NCI-H2171 (cell line): ENCODE data around the gene SPPL2C.
"Not testable (repeated sequence)": the region's sequence is repeated elsewhere in the genome, so short reads cannot be mapped to it uniquely, and the experiment has no call there.

Experiments used
- DNase-seq: peaks from one replicate; lab custom pipeline; 2025; lab: John Stamatoyannopoulos, UW

Gene SPPL2C

DNA sequence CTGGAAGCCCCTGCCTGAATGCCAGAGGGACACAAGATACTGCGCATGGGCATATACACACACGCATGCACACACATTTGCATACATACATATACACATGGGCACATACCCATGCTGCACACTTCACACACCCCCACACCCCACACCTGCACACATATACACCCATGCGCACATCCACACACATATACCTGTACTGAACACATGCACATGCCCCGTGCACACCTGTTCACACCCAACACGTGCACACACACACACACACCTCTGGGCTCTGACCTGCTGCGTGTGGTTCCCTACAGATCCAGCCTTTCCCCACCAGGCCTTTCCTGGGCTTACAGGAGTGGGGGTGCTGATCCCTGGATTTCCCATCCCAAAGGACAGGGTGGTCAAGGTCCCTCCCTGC, 6.3 kb downstream of the SPPL2C start:
- no peak for DNase-seq

DNA sequence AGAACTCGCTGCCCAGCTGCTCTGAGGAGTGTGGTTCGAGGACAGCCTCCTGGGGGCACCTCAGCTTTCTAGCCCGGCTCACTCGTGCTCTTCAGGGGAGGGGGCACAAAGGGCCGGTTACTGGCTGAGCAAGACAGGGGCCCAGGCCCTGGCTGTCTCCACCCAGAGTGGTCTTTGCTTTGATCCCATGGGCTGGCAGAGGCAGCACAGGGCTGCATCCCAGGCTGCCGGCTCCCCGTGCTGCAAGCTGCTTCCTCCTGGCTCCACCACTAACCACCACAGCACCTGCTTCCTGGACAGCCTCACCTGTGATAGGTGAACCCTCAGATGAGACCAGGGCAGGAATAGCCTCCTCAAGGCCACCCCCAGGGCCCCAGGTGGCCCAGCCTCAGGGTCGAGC, 6.8 kb downstream of the SPPL2C start:
- no peak for DNase-seq

DNA sequence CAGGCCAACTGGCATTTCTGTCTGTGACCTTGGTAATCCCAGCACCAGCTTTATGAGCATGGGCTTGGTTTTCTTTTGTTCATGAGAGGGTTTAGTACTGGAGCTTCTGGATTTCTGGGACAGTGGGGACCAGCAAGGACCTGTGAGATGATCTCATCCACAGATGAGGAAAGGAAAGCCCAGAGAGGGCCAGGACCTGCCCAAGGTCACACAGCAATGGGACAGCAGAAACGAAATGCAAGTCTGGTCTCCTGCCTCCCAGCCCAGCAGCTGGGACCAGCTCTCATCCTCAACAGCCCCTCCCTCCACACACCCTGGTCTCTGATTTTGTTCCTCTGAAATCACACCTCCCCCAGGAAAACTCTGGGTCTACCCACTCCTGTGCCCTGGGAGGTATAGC, 7.2 kb downstream of the SPPL2C start:
- DNase-seq, result no peak

DNA sequence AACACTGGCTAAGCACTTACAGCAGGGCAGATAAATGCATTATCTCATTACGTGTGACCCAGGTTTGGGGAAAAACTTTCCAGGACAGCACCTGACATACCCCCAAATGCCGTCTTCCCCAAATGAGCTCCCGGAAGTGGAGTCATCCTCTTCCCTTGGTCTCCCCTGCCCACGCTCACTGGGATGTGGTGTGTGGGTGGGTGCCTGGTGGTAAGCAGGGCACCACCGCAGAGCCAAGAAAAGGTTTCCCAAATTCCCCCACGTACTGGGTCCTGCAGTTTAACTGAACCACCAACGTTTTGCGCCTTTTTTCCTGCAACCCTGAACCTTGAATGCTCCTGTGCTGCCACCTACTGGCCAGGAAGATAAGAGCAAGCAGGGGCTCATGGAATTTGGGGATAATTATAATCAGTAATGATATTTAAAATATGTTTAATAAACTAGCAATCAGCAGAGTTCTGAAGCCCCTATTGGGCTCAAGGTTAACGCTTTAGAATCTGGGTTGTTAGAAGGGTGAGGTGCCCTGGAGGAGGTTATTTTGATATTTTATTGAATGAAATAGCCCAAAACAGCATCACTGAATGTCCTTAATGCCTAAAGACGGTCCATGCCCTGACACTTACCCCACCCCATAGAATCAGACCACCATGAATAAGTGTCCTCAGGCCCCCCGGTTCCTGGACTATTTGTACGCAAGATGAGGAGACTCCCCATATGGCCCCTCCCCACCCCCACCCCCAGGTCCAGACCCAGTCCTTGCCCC, 8.0 kb downstream of the SPPL2C start:
- peak; percentile 77 for DNase-seq

DNA sequence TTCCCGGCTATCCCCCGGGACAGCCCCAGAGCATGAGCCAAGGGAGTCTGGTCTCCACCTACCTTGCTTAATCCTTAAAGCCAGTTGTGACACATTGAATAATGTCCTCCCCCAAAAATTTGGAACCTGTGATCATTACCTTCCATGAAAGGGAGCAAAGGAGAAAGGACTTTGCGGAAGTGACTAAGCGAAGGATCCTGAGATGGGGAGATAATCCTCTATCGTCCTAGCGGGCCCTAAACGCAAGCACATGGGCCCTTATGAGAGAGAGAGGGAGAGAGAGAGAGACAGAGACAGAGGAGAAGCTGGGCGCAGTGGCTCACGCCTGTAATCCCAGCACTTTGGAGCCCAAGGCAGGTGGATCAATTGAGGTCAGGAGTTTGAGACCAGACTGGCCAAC, 9.5 kb downstream of the SPPL2C start:
- no peak for DNase-seq

DNA sequence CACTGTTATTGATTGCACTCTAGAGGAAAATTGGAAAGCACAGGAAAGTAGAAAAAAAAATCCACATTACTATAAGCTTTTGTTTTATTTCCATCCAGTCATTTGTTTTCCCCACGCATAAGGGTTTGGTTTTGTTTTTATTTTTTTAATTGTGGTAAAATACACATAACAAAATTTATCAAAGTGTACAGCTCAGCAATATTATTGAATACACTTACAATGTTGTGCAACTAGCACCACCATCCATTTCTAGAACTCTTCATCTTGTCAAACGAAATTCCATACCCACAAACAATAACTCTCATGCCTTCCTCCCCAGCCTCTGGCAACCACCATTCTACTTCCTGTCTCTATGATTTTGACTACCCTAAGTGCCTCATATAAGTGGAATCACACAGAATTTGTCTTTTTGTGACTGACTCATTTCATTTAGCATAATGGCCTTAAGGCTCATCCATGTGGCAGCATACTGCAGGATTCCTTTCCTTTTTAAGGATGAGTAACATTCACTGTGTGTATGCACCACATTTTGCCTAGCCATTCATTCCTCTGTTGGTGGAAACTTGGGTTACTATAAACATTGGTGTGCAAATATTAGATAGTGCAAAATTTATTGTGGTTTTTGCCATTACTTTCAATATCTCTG, 11.1 kb downstream of the SPPL2C start:
- DNase-seq, result no peak

DNA sequence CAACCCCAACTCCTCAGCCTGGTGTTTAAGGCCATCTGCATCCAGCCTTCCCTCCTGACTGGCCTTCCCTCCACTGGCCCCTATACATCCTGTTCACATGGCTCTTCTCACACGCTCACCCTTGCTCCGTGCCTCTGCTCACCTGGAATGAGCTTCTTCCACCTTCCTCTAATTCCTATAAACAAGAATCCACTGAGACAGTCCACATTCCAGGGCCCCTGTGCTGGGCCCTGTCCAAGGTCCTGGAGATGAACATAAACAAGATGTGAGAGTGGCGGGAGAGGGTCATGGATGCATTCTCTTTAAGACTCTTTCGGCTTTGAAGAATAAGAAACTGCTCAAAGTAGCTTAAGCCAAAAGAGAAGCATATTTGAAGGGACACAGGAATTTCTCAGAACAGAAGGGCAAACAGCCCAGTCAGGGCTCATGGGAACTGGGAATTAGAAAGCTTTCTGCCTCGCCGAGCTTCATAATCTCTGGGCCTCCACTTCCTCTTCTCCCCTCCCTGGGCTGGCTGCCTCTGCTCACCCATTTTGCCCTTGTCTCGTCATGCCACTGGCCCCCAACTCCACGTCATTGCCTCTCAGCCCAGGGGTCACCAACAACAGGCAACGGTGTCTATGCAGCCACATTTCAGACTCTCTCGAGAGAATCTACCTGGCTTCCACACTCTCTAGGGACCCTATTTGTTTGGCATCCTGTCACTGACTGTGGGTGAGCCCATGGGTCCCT, 13.5 kb downstream of the SPPL2C start:
- DNase-seq, result no peak

DNA sequence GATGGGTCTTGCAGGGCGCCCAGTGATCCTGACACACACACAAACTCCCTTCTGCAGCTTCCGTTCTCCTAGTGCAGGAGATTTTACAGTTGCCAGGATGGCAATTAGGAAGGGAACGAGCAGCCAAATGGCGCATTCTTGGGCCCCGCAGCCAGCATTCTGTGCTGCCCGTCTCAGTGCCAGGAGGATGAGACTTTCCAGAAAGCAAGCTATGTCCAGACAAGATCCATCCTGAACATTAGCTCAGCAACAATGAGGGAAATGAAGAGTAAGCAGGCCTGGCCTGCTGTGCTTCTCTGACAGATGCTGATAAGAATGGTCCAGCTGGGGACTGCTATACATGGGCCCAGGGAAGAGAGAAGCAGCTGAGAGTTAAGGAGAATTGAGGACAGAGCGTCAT, 16.5 kb downstream of the SPPL2C start:
- DNase-seq, result no peak

DNA sequence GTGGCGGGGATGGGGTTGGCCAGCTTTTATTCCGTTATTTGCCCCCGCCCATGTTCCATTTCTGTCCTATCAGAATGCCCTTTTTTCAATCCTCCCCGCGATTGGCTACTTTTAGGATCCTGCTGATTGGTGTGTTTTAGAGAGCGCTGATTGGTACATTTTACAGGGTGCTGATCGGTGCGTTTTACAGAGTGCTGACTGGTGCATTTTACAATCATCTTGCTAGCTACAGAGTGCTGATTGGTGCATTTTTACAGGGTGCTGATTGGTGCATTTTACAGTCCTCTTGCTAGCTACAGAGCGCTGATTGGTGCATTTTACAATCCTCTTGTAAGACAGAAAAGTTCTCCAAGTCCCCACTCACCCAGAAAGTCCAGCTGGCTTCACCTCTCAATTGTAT, 17.4 kb downstream of the SPPL2C start:
- not testable (repeated sequence) for DNase-seq

DNA sequence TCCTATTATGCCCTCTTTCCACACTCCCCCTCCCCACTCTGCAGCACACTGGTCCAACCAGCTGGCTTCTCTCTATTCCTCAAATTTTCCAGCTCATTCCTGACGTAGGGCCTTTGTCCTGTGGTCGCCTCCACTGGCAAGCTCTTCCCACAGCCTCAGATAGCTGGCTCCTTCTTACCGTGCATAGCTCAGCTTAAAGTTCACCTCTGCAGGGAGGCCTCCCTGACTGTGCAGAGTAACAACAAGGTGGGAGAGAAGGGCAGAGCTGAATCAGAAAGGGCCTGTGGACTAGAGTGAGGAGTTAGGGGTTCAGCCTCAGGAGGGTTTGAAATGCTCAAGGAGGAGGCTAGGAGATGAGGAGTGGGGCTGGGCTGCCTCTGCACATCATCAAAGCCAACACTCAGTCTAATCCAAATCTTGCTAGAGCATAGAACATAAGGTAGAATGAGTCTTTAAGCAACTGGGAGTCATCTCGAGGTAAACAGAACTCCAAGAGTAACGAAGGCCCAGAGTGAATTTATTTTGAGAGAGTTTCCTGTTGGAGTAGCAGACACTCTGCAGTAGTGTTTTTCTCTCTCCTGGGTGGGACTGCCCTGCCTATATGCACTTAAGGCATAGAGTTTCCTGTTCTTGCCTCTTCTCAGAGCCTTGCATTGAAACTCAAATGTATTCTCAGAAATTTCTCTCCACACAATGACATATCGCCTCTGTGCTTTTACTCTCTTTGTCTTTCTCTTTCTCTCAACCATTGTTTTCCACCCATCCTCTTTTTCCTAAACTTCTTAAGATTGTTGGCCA, 19.4 kb downstream of the SPPL2C start:
- no peak for DNase-seq

DNA sequence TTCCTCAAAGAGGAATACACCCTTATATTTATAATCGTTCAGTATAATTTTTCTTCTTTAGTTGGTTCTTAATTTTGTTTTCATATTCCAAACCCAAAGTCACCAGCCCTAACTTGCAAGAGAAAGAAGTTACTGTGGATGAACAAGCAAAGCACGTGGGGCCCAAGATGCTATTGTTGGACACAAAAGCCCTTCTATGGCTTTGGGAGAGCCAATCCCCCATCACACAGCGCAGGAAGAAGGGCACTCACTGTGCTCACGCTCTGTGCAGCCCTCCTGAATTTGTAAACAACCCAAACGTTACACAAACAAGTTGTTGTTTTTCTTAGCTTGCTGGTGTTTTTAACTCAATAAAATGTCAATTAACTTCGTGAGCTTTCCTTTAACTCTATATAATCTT, 22.5 kb downstream of the SPPL2C start:
- no peak for DNase-seq

DNA sequence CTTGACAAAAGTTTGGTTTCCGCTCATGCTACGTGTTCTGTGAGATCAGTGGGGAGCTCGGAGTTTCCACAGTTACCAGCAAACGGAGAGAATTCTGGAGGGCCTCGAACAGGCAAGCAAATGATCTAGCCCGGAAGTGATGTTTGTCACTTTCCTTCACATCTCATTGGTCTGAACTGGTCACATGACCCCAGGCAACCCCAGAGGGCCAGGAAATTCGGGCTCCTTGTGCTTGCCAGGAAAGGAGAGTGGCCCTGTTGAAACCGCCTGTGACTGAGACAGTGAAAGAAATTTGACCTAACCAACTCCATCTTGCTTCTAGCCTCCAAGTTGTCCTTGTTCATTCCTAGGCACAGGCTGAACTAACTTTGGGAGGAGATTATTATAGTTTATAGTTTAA, 23.0 kb downstream of the SPPL2C start:
- no peak for DNase-seq

DNA sequence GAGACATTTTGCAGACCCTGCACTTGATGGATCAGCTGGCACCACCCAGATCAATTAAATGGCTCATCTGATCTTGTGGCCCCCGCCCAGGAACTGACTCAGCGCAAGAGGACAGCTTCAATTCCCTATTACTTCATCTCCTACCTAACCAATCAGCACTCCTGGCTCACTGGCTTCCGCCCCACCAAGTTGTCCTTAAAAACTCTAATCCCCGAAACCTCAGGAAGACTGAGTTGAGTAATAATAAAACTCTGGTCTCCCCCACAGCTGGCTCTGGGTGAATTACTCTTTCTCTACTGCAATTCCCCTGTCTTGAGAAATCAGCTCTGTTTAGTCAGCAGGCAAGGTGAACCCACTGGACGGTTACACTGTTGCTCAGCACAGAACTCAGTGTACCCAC, 23.6 kb downstream of the SPPL2C start:
- DNase-seq, result no peak

DNA sequence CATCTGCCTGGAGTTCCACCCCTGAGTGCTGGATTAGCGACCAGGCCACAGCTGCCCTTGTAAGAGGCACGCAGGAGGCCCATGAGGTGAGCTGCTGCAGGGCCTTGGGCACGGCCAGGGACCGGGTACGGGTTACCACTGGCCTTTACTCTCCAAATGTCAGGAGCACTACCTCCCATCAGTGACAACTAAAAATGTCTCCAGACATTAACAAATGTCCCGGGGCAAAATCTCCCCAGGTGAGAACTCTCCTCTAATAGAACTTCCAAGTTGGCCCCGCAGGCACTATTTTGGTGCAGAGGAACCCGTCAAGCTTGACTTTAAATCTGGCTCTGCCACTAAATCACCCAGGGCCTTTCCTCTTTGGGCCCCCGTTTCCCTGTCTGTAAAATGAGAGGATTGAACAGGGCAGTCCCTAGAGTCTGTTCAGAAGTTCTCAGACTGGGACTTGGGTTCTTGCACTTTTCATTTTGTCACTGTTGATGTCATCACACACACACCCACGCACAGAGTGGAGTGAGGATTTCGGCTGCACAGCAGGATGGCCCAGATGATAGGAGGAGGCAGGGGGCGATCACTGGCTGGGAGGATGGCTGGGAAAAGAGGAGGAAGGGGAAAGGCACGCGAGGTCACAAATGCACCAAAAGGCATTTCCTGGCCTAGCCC, 25.1 kb downstream of the SPPL2C start:
- DNase-seq, result no peak

DNA sequence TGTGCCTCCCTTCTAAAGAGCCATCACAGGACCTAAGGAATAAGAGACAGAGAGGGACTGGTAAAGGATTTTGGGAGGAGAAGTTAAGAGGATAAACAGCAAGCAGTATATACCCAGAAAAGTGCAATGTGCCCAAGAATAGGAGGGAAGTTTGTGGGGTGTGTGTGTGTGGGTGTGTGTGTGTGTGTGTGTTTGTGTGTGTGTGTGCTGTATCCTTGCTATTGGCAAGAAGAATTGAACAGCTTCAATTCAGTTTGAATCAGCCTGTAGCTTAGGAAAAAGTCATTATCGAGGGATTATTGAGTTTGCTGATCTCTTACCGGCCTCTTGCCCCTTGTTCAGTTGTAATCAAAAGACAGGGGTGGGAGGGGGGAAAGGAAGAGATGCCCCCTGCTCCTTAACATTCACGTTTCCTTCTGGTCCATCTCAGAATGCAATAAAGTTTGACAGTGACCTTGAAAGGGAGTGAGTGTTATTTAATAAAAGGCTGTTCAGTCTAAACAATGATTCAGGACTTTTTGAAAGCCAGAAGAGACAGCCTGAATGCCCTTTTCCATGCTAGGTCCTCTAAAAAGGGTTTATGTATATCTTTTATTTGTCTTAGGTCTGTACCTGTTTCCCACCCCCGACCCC, 25.8 kb downstream of the SPPL2C start:
- no peak for DNase-seq

DNA sequence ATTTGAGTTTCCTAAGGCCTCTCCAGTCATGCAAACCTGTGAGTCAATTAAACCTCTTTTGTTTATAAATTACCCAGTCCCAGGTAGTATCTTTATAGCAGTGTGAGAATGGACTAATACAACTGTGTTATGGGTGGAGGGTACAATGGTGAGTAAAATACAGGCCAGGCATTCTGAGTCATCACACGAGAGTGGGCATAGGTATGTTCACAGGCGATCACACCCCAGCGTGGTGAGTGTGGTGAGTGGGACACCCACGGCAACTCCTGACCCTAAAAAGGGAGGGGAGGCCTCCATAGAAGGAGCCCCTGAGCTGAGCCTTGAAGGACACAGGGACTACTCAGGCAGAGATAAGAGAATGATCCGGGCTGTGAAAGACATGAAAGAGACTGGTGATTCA, 27.0 kb downstream of the SPPL2C start:
- no peak for DNase-seq

DNA sequence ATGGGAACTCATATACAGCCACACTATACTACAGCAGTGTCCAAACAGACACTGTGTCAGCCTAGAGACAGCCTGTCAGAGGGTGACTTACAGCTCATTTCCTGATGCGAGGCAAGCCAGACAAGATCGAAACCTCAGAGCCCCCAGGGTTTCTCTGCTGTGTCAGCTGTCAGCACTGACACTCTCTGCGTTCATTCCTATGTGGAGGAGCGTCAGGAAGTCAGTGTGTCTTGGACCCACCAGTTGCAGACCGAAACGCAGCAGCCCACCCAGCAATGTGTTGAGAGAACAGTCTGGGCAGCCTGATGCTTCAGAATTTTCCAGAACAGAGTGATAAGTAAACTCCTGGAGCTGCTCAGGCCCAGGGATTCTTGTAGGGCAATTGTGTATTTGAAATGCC, 29.0 kb downstream of the SPPL2C start:
- DNase-seq, result no peak

DNA sequence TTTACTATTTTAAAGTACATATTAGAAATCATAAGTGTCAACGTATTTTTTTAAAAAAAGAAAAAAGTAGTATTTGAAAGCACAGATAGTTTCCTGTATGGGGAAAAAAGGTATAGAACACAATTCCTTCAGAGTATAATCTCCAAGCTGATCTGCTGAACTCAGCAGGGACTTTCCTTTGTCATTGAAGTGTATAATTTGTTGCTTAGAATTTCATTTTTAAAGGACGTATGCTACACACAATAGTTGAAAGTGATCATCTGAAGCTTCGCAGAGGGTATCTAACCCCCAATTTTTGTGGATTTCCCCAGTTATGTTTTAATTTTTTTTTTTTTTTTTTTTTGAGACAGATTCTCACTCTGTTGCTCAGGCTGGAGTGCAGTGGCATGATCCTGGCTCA, 29.5 kb downstream of the SPPL2C start:
- no peak for DNase-seq

DNA sequence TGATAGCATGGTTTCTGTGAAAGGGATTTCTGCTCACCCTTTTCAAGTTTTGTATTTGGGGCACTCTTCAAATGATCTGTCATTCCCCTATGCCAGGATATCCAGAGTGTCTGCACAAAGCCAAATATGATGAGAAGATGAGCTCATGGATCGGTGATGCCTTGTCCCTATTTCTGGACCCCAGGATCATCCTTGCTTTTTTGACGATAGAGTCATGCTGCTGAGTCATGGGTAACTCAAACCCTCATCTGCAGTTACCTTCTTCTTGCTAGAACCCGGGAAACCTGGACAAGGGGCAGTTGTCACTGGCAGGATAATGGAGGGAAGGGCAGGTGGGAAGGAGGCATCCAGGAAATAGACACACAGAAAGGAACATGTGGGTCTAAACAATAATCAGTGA, 31.9 kb downstream of the SPPL2C start:
- no peak for DNase-seq

DNA sequence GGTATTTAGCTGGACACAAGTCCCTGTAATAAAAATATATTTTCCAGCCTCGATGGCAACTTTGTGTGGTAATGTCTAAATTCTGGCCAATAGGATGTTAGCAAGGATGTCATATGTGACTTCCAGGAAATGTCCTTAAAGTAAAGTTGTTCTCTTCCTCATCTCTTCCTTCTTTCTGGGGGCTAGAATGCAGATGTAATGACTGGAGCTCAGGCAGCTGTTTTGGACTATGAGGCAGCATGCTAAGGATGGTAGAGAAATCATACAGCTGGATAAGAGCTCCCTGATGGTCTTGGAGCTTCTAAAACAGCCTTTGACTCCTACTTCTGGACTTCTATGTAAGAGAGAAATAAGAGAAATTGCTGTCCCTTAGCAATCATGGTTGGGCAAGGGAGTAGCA, 32.8 kb downstream of the SPPL2C start:
- no peak for DNase-seq

DNA sequence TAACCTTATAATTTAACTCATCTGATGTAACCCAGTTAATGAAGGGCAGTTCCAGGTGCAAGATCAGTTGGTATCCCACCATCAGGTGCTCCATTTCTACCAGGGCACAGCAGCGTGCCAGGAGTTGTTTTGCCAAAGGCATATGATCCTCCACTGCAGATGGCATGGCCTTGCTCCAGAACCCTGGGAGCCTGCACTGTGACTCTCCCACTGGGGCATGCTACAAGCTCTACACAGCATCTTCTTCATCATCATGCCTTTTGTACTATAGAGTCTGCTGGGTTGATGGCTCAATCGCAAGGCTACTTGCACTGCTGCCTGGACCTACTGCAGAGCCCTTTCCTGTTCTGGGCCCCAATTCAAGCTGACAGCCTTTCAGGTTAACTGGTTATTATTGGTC, 38.4 kb downstream of the SPPL2C start:
- no peak for DNase-seq
